Measurements from ENCODE around the gene PIAS3. TPM values are rescaled to one million over a fixed set of nuclear protein-coding genes. Genes with fewer than 3 reads are reported as not detected.

PIAS3 gene
- total and polyA plus RNA-seq, 4 donors, result 1.7 to 6.3 (median 4.0) TPM

GRCh38 chr1:145828367-145829026 is 30.4 kb downstream of the PIAS3 start:
- H3K9me3 ChIP-seq (ENCODE audit: control insufficient read depth in 4 of 4, low read length in 3 of 4), result no peaks in the 10 kb centered on the region
- H3K9ac ChIP-seq (ENCODE audit: low read depth in 1 of 2, low read length in 2 of 2), result no peak overlapping the region
- H3K27me3 ChIP-seq (ENCODE audit: control insufficient read depth in 4 of 4, insufficient read depth in 4 of 4, low read length in 3 of 4), result no peaks in the 10 kb centered on the region
- TF ChIP-seq CTCF (IDR thresholded peaks at IDR 0.05; ENCODE audit: low read depth, low read length, missing input control), result no peak
- no peak for TF ChIP-seq FOXA2 (IDR thresholded peaks at IDR 0.05)
- no peak for TF ChIP-seq SP1 (IDR thresholded peaks at IDR 0.05)
- TF ChIP-seq HNF4G (IDR thresholded peaks at IDR 0.05), result no peak
- no peak for TF ChIP-seq ZBTB33 (IDR thresholded peaks at IDR 0.05)
- no peak for TF ChIP-seq MAX (IDR thresholded peaks at IDR 0.05)
- no peak for TF ChIP-seq EGR1 (IDR thresholded peaks at IDR 0.05; ENCODE audit: low read depth in 2 of 2)
- TF ChIP-seq ATF3 (IDR thresholded peaks at IDR 0.05), result no peak
- TF ChIP-seq YY1 (IDR thresholded peaks at IDR 0.05), result no peak
- TF ChIP-seq RXRA (IDR thresholded peaks at IDR 0.05), result no peak
- no peak for TF ChIP-seq JUND (IDR thresholded peaks at IDR 0.05)
- TF ChIP-seq GABPA (IDR thresholded peaks at IDR 0.05 in 1 of 2, conservative IDR thresholded peaks at IDR 0.05 in 1 of 2), result no peak
- TF ChIP-seq RAD21 (IDR thresholded peaks at IDR 0.05), result no peak
- no peak for TF ChIP-seq HNF4A (conservative IDR thresholded peaks at IDR 0.05)
- no peak for TF ChIP-seq NR2F2 (IDR thresholded peaks at IDR 0.05)
- TF ChIP-seq FOXA1 (IDR thresholded peaks at IDR 0.05), result no peak
- DNase-seq (ENCODE audit: low spot score), result no peak
- peaks cover 4 to 12% (median 7%) of the 10 kb centered on the region in 4 donors for H3K4me1 ChIP-seq (ENCODE audit: control insufficient read depth in 4 of 4, insufficient read depth in 4 of 4, low read length in 3 of 4)
- peaks cover 22 to 60% (median 53%) of the 10 kb centered on the region in 4 donors for H3K36me3 ChIP-seq (ENCODE audit: control insufficient read depth in 4 of 4, insufficient read depth in 3 of 4, low read depth in 1 of 4, low read length in 3 of 4)
- H3K27ac ChIP-seq (ENCODE audit: low read depth in 1 of 2, low read length in 2 of 2), result no peak overlapping the region
- H3K4me3 ChIP-seq (ENCODE audit: low read depth in 1 of 3, low read length in 3 of 3), result no peak overlapping the region

GRCh38 chr1:145827966-145828365 is 30.9 kb downstream of the PIAS3 start:
- no peak overlapping the region for H3K27ac ChIP-seq (ENCODE audit: low read depth in 1 of 2, low read length in 2 of 2)
- TF ChIP-seq ATF3 (IDR thresholded peaks at IDR 0.05), result no peak
- H3K9ac ChIP-seq (ENCODE audit: low read depth in 1 of 2, low read length in 2 of 2), result no peak overlapping the region
- H3K9me3 ChIP-seq (ENCODE audit: control insufficient read depth in 4 of 4, low read length in 3 of 4), result no peaks in the 10 kb centered on the region
- H3K36me3 ChIP-seq (ENCODE audit: control insufficient read depth in 4 of 4, insufficient read depth in 3 of 4, low read depth in 1 of 4, low read length in 3 of 4), result peaks cover 18 to 55% (median 48%) of the 10 kb centered on the region in 4 donors
- no peak for DNase-seq (ENCODE audit: low spot score)
- H3K4me1 ChIP-seq (ENCODE audit: control insufficient read depth in 4 of 4, insufficient read depth in 4 of 4, low read length in 3 of 4), result peaks cover 4 to 12% (median 7%) of the 10 kb centered on the region in 4 donors
- no peak overlapping the region for H3K4me3 ChIP-seq (ENCODE audit: low read depth in 1 of 3, low read length in 3 of 3)
- H3K27me3 ChIP-seq (ENCODE audit: control insufficient read depth in 4 of 4, insufficient read depth in 4 of 4, low read length in 3 of 4), result no peaks in the 10 kb centered on the region
